ENCODE measurements around the gene HS3ST3B1. TPM values are rescaled to one million over a fixed set of nuclear protein-coding genes. Genes with fewer than 3 reads are reported as not detected.

HS3ST3B1 gene
- polyA plus RNA-seq, 1 experiment = 10.3 TPM

DNA sequence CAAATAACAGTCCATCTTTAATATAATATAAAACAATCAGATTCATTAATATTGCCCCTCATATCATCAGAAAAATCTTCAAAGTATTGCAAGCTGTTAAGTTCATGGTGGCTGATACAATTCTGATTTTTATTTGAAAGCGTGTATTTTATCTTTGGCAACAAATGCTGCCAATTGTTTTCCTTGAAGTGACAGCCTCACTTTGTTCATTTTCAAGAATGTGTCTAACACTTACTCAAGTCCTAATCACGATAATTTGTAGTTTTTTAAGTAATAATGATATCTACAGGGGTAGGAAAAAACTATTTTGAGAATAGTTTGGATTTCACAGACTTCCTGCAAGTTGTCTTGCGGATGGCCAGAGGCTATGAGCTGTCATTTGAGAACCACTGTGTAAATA is 75.8 kb downstream of the HS3ST3B1 start:
- ChIA-PET POLR2A (no interaction called here), CTCF (interaction anchor here (0.6 kb wide), 1 partner anchor 778 kb away, joined by 3 read pairs; no protein-coding TSS in a partner anchor)
- DNase-seq (ENCODE audit: low read depth, low spot score) = no peak
- H3K4me3 ChIP-seq (ENCODE audit: low read depth, low read length) = no peak overlapping the region
- TF ChIP-seq, protein P1, sequence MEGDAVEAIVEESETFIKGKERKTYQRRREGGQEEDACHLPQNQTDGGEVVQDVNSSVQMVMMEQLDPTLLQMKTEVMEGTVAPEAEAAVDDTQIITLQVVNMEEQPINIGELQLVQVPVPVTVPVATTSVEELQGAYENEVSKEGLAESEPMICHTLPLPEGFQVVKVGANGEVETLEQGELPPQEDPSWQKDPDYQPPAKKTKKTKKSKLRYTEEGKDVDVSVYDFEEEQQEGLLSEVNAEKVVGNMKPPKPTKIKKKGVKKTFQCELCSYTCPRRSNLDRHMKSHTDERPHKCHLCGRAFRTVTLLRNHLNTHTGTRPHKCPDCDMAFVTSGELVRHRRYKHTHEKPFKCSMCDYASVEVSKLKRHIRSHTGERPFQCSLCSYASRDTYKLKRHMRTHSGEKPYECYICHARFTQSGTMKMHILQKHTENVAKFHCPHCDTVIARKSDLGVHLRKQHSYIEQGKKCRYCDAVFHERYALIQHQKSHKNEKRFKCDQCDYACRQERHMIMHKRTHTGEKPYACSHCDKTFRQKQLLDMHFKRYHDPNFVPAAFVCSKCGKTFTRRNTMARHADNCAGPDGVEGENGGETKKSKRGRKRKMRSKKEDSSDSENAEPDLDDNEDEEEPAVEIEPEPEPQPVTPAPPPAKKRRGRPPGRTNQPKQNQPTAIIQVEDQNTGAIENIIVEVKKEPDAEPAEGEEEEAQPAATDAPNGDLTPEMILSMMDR (IDR thresholded peaks at IDR 0.05; ENCODE audit: low read depth, low read length) = no peak
- H3K9me3 ChIP-seq (ENCODE audit: control insufficient read depth, insufficient read depth, low read length) = no peaks in the 10 kb centered on the region
- no peaks in the 10 kb centered on the region for H3K27me3 ChIP-seq (ENCODE audit: control insufficient read depth, insufficient read depth, low read length)
- H3K27ac ChIP-seq (ENCODE audit: low read depth, low read length) = no peak overlapping the region

DNA sequence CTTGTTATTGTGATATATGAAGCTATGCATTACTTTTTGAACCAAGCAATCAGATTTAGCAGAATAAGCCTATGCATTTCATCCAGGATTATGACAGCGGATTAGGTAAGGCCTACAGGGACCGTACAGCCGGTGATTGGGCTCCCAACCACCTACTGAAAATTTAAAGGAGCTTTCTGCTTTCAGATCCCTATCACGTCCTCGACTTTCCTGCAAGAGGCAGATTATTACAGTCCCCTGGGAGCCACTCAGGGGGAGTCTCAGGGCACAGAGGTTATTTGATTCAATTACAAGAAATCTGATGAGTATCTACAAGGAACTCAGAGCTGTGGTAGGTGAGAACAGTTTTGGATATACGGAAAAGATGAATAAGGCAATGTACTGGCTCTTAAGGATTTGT is 80.7 kb downstream of the HS3ST3B1 start:
- Histone ChIP-seq H3K27me3 (ENCODE audit: control insufficient read depth, insufficient read depth, low read length) (no peaks in the 10 kb centered on the region), H3K9me3 (ENCODE audit: control insufficient read depth, insufficient read depth, low read length) (no peaks in the 10 kb centered on the region), H3K27ac (ENCODE audit: low read depth, low read length) (no peak overlapping the region), H3K4me3 (ENCODE audit: low read depth, low read length) (no peak overlapping the region)
- POLR2A ChIA-PET = no interaction called here
- no peak for DNase-seq (ENCODE audit: low read depth, low spot score)
- CTCF ChIA-PET = no interaction called here
- TF ChIP-seq, protein P1 (IDR thresholded peaks at IDR 0.05; ENCODE audit: low read depth, low read length) = no peak

DNA sequence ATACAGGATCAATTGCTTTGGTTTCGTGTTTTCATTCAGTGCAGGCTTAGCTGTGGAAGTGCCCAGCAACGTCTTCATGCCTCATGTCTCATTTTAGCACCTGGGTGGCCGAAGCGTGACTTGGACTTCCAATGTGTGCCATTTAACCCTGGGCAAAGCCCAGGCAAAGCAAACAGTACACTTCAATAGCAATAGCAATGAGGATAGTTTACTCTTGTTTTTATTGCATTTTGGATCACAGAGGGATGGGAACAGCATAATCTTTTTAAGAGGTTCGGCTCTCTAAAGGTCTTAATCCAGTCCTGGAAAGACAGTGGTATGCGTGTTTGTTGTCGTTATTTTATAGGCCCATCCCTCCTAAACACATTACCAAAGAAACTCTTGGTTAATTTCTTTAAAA is 86.2 kb downstream of the HS3ST3B1 start:
- ChIA-PET POLR2A (no interaction called here), CTCF (no interaction called here)
- Histone ChIP-seq H3K27me3 (ENCODE audit: control insufficient read depth, insufficient read depth, low read length) (no peaks in the 10 kb centered on the region), H3K9me3 (ENCODE audit: control insufficient read depth, insufficient read depth, low read length) (no peaks in the 10 kb centered on the region), H3K4me3 (ENCODE audit: low read depth, low read length) (no peak overlapping the region), H3K27ac (ENCODE audit: low read depth, low read length) (no peak overlapping the region)
- TF ChIP-seq, protein P1 (IDR thresholded peaks at IDR 0.05; ENCODE audit: low read depth, low read length) = no peak
- no peak for DNase-seq (ENCODE audit: low read depth, low spot score)

DNA sequence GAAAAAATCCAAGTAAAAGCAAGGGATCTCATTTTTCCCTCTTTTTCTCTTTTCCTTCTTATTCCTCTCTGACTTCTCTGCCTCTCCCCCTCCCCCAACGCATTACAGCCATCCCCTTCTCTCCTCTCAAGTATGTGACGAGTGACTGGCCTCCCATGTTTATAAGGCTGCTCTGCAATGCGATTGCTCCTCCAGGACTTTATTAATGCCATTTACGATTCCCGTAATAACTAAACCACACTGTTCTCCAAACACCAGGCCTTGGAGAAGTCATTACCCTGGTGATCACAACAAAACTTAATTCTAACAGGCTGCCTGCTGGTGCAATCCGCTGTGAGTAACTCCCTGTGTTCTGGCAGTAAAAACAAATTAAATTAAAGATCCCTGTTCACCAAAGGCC is 88.8 kb downstream of the HS3ST3B1 start:
- no peaks in the 10 kb centered on the region for H3K27me3 ChIP-seq (ENCODE audit: control insufficient read depth, insufficient read depth, low read length)
- TF ChIP-seq, protein P1 (IDR thresholded peaks at IDR 0.05; ENCODE audit: low read depth, low read length) = no peak
- H3K9me3 ChIP-seq (ENCODE audit: control insufficient read depth, insufficient read depth, low read length) = no peaks in the 10 kb centered on the region
- POLR2A ChIA-PET = no interaction called here
- CTCF ChIA-PET = no interaction called here
- no peak overlapping the region for H3K4me3 ChIP-seq (ENCODE audit: low read depth, low read length)
- DNase-seq (ENCODE audit: low read depth, low spot score) = no peak
- H3K27ac ChIP-seq (ENCODE audit: low read depth, low read length) = no peak overlapping the region

DNA sequence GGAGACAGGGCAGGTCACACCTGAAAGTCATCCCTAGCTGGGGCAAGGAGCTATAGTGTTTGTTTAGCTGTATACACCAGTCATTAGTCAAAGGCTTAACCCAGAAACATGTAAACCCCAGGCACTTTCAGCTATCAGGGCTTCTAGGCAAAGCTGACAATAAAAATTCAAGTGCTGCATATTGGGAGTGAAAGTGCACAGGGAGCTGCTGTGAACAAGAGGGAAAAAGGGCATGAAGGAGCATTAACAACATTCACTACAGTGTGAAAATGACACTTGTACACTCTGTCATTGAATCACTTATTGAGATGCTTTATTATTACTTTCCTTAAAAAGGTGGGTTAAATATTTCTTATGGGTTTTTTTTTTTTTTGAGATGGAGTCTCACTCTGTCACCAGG is 92.8 kb downstream of the HS3ST3B1 start:
- H3K27ac ChIP-seq (ENCODE audit: low read depth, low read length) = no peak overlapping the region
- no peaks in the 10 kb centered on the region for H3K9me3 ChIP-seq (ENCODE audit: control insufficient read depth, insufficient read depth, low read length)
- H3K27me3 ChIP-seq (ENCODE audit: control insufficient read depth, insufficient read depth, low read length) = no peaks in the 10 kb centered on the region
- TF ChIP-seq, protein P1 (IDR thresholded peaks at IDR 0.05; ENCODE audit: low read depth, low read length) = no peak
- no peak overlapping the region for H3K4me3 ChIP-seq (ENCODE audit: low read depth, low read length)
- POLR2A ChIA-PET = no interaction called here
- CTCF ChIA-PET = no interaction called here
- no peak for DNase-seq (ENCODE audit: low read depth, low spot score)

All from AG04450 (cell line).